ENCODE measurements around the gene STARD10. TPM values are rescaled to one million over a fixed set of nuclear protein-coding genes. Genes with fewer than 3 reads are reported as not detected.

STARD10 gene
- total and polyA plus RNA-seq, 2 experiments from 2014 or later, result 16.6 to 20.5 TPM

DNA sequence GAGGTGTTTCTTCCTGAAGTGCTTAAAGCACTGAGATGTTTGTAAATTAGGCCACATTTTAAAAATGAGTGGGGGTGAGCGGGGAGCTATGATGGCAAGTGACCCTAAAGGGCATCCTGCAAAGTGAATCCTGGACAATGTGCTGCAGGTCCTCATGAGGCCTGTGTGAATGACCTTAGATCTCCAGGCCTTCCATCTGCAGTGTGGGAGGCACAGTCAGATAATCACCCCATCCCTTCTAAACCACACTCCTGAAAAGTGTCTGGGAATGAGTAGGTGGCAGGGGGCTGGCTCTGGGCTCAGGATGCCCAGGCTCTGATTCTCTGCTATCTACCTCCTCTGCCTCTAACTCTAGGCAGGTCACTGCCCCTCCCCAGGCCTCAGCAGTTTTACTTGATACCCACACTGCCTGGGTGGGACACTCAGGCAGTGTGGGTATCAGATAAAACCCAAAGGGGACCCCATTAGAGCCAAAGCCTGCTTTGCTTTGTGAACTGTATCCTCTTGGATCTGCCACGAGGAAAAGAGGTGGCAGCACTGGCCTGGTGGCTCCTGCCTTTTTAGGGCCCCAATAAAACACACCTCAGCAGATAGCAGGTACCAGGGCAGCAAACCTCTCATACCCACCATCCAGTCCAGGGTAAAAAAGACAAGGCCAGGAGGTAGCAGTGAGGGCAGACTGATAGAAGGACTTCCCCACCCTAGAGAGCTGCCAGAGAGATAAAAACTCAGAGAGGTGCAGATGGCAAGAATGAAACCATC is 10.5 kb downstream of the STARD10 start:
- Histone ChIP-seq H3F3A (replicated peaks; ENCODE audit: low read depth) (no peaks in the 10 kb centered on the region), H3K4me2 (0 out of 2 replicates have a peak overlapping the region, but pooled peaks have one; percentile 86), H3K27me3 (ENCODE audit: insufficient read depth) (peaks cover 14% of the 10 kb centered on the region), H2AFZ (peak overlapping the region; percentile 96; the same call in 1 of the 2 replicates), H3K4me1 (ENCODE audit: insufficient read depth) (peaks cover 19% of the 10 kb centered on the region), H3K27ac (ENCODE audit: low read depth) (no peak overlapping the region), H3K36me3 (ENCODE audit: insufficient read depth) (no peaks in the 10 kb centered on the region), H3K4me3 (peak overlapping the region; percentile 60; the same call in 1 of the 2 replicates), H3K9me2 (ENCODE audit: insufficient read depth) (no peaks in the 10 kb centered on the region), H3K79me2 (replicated peaks; ENCODE audit: insufficient read depth) (no peaks in the 10 kb centered on the region), H4K20me1 (replicated peaks; ENCODE audit: insufficient read depth) (no peaks in the 10 kb centered on the region)
- TF ChIP-seq, protein P1, sequence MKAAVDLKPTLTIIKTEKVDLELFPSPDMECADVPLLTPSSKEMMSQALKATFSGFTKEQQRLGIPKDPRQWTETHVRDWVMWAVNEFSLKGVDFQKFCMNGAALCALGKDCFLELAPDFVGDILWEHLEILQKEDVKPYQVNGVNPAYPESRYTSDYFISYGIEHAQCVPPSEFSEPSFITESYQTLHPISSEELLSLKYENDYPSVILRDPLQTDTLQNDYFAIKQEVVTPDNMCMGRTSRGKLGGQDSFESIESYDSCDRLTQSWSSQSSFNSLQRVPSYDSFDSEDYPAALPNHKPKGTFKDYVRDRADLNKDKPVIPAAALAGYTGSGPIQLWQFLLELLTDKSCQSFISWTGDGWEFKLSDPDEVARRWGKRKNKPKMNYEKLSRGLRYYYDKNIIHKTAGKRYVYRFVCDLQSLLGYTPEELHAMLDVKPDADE (IDR thresholded peaks at IDR 0.05), result no peak
- TF ChIP-seq POLR2AphosphoS5 (IDR thresholded peaks at IDR 0.05; ENCODE audit: low read depth) (no peak), STAT1 (IDR thresholded peaks at IDR 0.05; ENCODE audit: unreplicated experiment) (no peak), EZH2 (IDR thresholded peaks at IDR 0.05; ENCODE audit: low read depth, unreplicated experiment) (no peak), NANOG (IDR thresholded peaks at IDR 0.05; ENCODE audit: borderline replicate concordance) (no peak), ZNF114 (CRISPR knock-in tag; IDR thresholded peaks at IDR 0.05) (no peak)
- TF ChIP-seq, protein P2, sequence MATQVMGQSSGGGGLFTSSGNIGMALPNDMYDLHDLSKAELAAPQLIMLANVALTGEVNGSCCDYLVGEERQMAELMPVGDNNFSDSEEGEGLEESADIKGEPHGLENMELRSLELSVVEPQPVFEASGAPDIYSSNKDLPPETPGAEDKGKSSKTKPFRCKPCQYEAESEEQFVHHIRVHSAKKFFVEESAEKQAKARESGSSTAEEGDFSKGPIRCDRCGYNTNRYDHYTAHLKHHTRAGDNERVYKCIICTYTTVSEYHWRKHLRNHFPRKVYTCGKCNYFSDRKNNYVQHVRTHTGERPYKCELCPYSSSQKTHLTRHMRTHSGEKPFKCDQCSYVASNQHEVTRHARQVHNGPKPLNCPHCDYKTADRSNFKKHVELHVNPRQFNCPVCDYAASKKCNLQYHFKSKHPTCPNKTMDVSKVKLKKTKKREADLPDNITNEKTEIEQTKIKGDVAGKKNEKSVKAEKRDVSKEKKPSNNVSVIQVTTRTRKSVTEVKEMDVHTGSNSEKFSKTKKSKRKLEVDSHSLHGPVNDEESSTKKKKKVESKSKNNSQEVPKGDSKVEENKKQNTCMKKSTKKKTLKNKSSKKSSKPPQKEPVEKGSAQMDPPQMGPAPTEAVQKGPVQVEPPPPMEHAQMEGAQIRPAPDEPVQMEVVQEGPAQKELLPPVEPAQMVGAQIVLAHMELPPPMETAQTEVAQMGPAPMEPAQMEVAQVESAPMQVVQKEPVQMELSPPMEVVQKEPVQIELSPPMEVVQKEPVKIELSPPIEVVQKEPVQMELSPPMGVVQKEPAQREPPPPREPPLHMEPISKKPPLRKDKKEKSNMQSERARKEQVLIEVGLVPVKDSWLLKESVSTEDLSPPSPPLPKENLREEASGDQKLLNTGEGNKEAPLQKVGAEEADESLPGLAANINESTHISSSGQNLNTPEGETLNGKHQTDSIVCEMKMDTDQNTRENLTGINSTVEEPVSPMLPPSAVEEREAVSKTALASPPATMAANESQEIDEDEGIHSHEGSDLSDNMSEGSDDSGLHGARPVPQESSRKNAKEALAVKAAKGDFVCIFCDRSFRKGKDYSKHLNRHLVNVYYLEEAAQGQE (IDR thresholded peaks at IDR 0.05; ENCODE audit: unreplicated experiment), result no peak
- TF ChIP-seq, protein P3, sequence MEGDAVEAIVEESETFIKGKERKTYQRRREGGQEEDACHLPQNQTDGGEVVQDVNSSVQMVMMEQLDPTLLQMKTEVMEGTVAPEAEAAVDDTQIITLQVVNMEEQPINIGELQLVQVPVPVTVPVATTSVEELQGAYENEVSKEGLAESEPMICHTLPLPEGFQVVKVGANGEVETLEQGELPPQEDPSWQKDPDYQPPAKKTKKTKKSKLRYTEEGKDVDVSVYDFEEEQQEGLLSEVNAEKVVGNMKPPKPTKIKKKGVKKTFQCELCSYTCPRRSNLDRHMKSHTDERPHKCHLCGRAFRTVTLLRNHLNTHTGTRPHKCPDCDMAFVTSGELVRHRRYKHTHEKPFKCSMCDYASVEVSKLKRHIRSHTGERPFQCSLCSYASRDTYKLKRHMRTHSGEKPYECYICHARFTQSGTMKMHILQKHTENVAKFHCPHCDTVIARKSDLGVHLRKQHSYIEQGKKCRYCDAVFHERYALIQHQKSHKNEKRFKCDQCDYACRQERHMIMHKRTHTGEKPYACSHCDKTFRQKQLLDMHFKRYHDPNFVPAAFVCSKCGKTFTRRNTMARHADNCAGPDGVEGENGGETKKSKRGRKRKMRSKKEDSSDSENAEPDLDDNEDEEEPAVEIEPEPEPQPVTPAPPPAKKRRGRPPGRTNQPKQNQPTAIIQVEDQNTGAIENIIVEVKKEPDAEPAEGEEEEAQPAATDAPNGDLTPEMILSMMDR (conservative IDR thresholded peaks at IDR 0.05; ENCODE audit: low read depth in 2 of 2), result no peak
- TF ChIP-seq, protein P4, sequence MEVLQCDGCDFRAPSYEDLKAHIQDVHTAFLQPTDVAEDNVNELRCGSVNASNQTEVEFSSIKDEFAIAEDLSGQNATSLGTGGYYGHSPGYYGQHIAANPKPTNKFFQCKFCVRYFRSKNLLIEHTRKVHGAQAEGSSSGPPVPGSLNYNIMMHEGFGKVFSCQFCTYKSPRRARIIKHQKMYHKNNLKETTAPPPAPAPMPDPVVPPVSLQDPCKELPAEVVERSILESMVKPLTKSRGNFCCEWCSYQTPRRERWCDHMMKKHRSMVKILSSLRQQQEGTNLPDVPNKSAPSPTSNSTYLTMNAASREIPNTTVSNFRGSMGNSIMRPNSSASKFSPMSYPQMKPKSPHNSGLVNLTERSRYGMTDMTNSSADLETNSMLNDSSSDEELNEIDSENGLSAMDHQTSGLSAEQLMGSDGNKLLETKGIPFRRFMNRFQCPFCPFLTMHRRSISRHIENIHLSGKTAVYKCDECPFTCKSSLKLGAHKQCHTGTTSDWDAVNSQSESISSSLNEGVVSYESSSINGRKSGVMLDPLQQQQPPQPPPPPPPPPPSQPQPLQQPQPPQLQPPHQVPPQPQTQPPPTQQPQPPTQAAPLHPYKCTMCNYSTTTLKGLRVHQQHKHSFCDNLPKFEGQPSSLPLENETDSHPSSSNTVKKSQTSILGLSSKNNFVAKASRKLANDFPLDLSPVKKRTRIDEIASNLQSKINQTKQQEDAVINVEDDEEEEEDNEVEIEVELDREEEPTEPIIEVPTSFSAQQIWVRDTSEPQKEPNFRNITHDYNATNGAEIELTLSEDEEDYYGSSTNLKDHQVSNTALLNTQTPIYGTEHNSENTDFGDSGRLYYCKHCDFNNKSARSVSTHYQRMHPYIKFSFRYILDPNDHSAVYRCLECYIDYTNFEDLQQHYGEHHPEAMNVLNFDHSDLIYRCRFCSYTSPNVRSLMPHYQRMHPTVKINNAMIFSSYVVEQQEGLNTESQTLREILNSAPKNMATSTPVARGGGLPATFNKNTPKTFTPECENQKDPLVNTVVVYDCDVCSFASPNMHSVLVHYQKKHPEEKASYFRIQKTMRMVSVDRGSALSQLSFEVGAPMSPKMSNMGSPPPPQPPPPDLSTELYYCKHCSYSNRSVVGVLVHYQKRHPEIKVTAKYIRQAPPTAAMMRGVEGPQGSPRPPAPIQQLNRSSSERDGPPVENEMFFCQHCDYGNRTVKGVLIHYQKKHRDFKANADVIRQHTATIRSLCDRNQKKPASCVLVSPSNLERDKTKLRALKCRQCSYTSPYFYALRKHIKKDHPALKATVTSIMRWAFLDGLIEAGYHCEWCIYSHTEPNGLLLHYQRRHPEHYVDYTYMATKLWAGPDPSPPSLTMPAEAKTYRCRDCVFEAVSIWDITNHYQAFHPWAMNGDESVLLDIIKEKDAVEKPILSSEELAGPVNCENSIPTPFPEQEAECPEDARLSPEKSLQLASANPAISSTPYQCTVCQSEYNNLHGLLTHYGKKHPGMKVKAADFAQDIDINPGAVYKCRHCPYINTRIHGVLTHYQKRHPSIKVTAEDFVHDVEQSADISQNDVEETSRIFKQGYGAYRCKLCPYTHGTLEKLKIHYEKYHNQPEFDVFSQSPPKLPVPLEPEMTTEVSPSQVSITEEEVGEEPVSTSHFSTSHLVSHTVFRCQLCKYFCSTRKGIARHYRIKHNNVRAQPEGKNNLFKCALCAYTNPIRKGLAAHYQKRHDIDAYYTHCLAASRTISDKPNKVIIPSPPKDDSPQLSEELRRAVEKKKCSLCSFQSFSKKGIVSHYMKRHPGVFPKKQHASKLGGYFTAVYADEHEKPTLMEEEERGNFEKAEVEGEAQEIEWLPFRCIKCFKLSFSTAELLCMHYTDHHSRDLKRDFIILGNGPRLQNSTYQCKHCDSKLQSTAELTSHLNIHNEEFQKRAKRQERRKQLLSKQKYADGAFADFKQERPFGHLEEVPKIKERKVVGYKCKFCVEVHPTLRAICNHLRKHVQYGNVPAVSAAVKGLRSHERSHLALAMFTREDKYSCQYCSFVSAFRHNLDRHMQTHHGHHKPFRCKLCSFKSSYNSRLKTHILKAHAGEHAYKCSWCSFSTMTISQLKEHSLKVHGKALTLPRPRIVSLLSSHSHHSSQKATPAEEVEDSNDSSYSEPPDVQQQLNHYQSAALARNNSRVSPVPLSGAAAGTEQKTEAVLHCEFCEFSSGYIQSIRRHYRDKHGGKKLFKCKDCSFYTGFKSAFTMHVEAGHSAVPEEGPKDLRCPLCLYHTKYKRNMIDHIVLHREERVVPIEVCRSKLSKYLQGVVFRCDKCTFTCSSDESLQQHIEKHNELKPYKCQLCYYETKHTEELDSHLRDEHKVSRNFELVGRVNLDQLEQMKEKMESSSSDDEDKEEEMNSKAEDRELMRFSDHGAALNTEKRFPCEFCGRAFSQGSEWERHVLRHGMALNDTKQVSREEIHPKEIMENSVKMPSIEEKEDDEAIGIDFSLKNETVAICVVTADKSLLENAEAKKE (CRISPR knock-in tag; IDR thresholded peaks at IDR 0.05), result no peak
- Mint-ChIP-seq H3K4me1 (peaks cover 41% of the 10 kb centered on the region), H3K27ac (no peak overlapping the region), H3K4me3 (no peak overlapping the region; the same call in 2 of the 3 replicates), H3K9me3 (no peaks in the 10 kb centered on the region), H3K36me3 (ENCODE audit: low read depth) (no peaks in the 10 kb centered on the region; the same call in 2 of the 3 replicates), H3K27me3 (ENCODE audit: insufficient read depth, low read depth, poor library complexity) (peaks cover 21% of the 10 kb centered on the region)
- no peak for ATAC-seq
- DNase-seq (ENCODE audit: low spot score), result no peak

Measured in GM23338 (cell line).